Chondrocyte (in vitro differentiated cells): Measurements from ENCODE around the gene ADIPOR2. TPM values are rescaled to one million over a fixed set of nuclear protein-coding genes. Genes with fewer than 3 reads are reported as not detected.
A peak's percentile ranks its signal among the peaks of the same experiment; 100 is the strongest.

Experiments
- DNase-seq: peaks from one replicate; pipeline ENCODE4 v3.0.0; 2021; ENCODE audit warnings: mixed read lengths, low spot score
- H3K27ac Mint-ChIP-seq: one replicate; pipeline ENCODE4 v1.8.0; 2021; ENCODE audit warnings: mild to moderate bottlenecking, moderate library complexity, mixed read lengths; ENCODE audit not compliant: unreplicated experiment
- H3K27me3 Mint-ChIP-seq: 2 replicates; pipeline ENCODE4 v1.8.0; 2021; ENCODE audit warnings: low read depth, mixed read lengths
- H3K36me3 Mint-ChIP-seq: 2 replicates; pipeline ENCODE4 v1.8.0; 2021; ENCODE audit warnings: low read depth, mixed read lengths
- H3K4me1 Mint-ChIP-seq: 2 replicates; pipeline ENCODE4 v1.8.0; 2021; ENCODE audit warnings: low read depth, mild to moderate bottlenecking, mixed read lengths
- H3K4me3 Mint-ChIP-seq: one replicate; pipeline ENCODE4 v1.8.0; 2021; ENCODE audit warnings: mild to moderate bottlenecking, moderate library complexity, mixed read lengths; ENCODE audit not compliant: unreplicated experiment
- H3K9me3 Mint-ChIP-seq: 2 replicates; pipeline ENCODE4 v1.8.0; 2021; ENCODE audit warnings: low read depth, mixed read lengths
- total RNA-seq: library from RNA; stranded (reverse); gene quantifications from 3 replicates; pipeline ENCODE4 v1.2.1, GENCODE V29; 2021
- TF ChIP-seq, protein P1 (sequence below): fragments of 200-600 bp; sonication (generic); IDR thresholded peaks from 2 replicates; pipeline ENCODE4 v1.5.0; 2021; ENCODE audit warnings: antibody characterized with exemption, mild to moderate bottlenecking, moderate library complexity

Gene ADIPOR2
- total RNA-seq, 1 donor from 2014 or later = 35.6 TPM

DNA sequence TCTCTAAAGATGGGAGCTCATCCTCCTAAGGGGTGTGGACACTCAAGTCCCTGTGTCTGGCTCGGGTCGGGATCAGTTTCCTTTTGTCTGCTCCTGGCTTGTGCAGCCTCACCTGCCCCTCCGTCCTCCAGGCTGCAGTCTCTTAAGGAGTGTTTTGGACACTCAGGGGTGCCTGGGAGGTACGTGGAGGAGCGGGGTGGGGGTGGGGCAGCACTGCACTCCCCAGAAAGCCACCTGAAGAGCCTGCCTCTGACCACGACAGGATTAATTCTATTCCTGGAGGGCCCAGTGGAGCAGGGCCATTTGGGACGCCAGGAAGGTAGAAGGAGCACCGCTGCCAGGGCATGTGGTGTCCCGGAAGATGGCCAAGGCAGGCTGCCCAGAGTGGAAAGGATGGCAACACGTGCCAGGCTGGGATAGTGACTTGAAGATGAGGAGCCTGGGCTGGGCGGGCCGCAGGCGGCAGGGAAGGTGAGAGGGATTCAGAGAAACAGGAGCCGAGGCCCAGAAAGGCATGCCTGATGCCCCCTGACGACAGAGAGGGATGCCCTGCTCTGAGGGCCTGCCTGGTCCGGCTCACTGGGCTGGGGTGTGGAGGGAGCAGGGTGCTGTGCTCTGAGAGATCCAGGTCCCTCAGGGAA lies 114.7 kb downstream of the ADIPOR2 start:
- Mint-ChIP-seq H3K36me3 (no peaks in the 10 kb centered on the region), H3K4me1 (peaks cover 32% of the 10 kb centered on the region), H3K4me3 (no peak overlapping the region), H3K27ac (no peak overlapping the region), H3K27me3 (no peaks in the 10 kb centered on the region), H3K9me3 (no peaks in the 10 kb centered on the region)
- DNase-seq = peak; percentile 77
- TF ChIP-seq, protein P1, sequence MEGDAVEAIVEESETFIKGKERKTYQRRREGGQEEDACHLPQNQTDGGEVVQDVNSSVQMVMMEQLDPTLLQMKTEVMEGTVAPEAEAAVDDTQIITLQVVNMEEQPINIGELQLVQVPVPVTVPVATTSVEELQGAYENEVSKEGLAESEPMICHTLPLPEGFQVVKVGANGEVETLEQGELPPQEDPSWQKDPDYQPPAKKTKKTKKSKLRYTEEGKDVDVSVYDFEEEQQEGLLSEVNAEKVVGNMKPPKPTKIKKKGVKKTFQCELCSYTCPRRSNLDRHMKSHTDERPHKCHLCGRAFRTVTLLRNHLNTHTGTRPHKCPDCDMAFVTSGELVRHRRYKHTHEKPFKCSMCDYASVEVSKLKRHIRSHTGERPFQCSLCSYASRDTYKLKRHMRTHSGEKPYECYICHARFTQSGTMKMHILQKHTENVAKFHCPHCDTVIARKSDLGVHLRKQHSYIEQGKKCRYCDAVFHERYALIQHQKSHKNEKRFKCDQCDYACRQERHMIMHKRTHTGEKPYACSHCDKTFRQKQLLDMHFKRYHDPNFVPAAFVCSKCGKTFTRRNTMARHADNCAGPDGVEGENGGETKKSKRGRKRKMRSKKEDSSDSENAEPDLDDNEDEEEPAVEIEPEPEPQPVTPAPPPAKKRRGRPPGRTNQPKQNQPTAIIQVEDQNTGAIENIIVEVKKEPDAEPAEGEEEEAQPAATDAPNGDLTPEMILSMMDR = no peak

DNA sequence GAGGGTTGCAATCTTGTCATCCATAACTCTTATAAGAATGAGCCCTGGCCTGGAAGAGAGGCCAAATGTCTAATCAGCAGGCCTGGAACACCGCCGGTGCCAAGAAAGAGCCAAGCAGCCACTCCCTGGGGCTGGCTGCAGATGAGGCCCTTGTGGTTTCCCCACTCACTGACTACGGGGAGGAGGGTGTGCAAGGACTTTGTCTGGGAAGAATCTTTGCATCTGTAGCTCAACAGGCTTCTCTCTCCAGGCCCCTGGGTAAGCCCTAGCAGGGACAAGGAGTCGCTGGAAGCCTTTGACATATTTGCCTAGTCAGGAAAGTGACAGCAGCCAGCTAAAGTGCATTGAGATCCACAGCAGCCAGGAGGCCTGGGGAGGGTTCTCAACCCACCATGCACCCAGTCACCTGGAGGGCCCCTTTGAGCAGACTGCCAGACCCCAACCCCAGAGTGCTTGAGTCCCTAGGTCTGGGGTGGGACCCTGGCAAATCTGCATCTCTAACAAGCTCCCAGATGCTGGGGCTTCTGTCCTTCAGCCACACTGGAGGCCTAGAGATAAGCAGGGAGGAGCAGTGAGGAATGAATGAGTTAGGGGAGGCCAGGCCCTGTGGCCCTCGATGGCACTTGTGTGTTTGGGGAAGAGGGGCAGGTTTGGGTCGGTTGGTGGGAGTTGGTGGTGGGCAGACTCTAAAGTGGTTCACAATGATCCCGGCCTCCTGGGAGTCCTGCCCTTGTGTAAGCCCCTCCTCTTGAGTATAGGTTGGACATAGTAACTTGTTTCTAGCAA lies 115.6 kb downstream of the ADIPOR2 start:
- H3K27me3 Mint-ChIP-seq = no peaks in the 10 kb centered on the region
- H3K36me3 Mint-ChIP-seq = no peaks in the 10 kb centered on the region
- peaks cover 33% of the 10 kb centered on the region for H3K4me1 Mint-ChIP-seq
- TF ChIP-seq, protein P1 = no peak
- H3K9me3 Mint-ChIP-seq = no peaks in the 10 kb centered on the region
- H3K4me3 Mint-ChIP-seq = no peak overlapping the region
- H3K27ac Mint-ChIP-seq = no peak overlapping the region
- peak; percentile 72 for DNase-seq

- Mint-ChIP-seq H3K27ac (no peak overlapping the region), H3K4me3 (no peak overlapping the region), H3K9me3 (no peaks in the 10 kb centered on the region), H3K4me1 (peaks cover 33% of the 10 kb centered on the region), H3K27me3 (no peaks in the 10 kb centered on the region), H3K36me3 (no peaks in the 10 kb centered on the region)
- peak; percentile 59 for DNase-seq
- TF ChIP-seq, protein P1 = no peak
These were observed 116.4 kb downstream of the ADIPOR2 start for GRCh38 chr12:1807087-1807860.

DNA sequence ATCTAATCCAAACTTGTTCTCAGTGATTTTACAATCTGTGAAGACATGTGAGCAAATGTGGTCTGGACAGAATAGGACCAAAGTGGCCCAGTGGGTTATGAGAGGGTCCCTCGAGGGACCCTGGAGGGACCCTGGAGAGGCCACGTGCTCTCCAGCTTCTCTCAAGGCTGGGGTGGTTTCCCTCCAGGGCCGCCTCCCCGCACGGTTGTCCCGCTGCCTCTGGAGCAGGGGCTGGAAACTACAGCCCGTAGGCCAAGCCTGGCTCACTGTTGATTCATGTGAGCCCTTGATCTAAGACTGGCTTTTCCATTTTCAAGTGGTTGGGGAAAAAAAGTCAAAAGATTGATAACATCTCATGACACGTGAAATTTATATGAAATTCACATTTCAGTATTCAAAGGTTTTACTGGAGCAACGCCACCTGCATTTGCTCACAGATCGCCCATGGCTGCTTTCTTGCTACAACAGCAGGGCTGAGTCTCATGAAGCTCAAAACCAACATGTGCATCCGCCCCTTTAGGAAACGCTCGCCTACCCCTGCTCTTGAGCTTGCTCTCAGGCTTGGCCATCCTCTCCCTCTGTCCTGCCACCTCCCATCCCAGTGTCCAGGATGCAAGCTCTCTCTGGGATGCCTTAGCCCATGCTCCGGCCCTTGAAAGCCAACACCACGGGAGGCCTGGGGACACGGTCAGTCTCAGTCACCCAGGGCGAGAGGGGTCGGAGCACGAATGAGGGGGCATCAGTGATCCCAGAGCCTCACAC lies 117.3 kb downstream of the ADIPOR2 start:
- TF ChIP-seq, protein P1 = no peak
- Mint-ChIP-seq H3K27ac (no peak overlapping the region), H3K4me1 (peaks cover 40% of the 10 kb centered on the region), H3K36me3 (no peaks in the 10 kb centered on the region), H3K27me3 (no peaks in the 10 kb centered on the region), H3K4me3 (no peak overlapping the region), H3K9me3 (no peaks in the 10 kb centered on the region)
- peak; percentile 81 for DNase-seq
